GM12878 (cell line): ENCODE results near the gene TNXB.
"Not testable (repeated sequence)": the region's sequence is repeated elsewhere in the genome, so short reads cannot be mapped to it uniquely, and the experiment has no call there.

Experiments
- CTCF ChIP-seq, 3 experiments: IDR thresholded peaks in 2 of 3; conservative IDR thresholded peaks in 1 of 3; 2 replicates each; pipeline ENCODE4 v1.5.1; 2011; ENCODE audit warnings: low read depth in 3 of 3, low read length in 3 of 3, mild to moderate bottlenecking in 3 of 3, control low read depth in 2 of 3, moderate library complexity in 2 of 3, inconsistent platforms in 1 of 3, mixed read lengths in 1 of 3; ENCODE audit not compliant: control insufficient read depth in 2 of 3, insufficient read depth in 1 of 3; ENCODE audit errors: extremely low read depth in 1 of 3
- MYC ChIP-seq: IDR thresholded peaks from 2 replicates; pipeline ENCODE4 v1.6.1; 2011; ENCODE audit warnings: mild to moderate bottlenecking, low read length, moderate library complexity, inconsistent platforms; ENCODE audit not compliant: insufficient read depth, insufficient replicate concordance, insufficient read length, severe bottlenecking
- POLR2A ChIP-seq: IDR thresholded peaks from 2 replicates; pipeline ENCODE4 v1.6.1; 2011; ENCODE audit warnings: low read depth, mild to moderate bottlenecking, low read length
- POLR2AphosphoS5 ChIP-seq: IDR thresholded peaks from 2 replicates; pipeline ENCODE4 v1.6.1; 2011; ENCODE audit warnings: mild to moderate bottlenecking, low read length, inconsistent platforms
- ZNF592 ChIP-seq: fragments of 450-650 bp; IDR thresholded peaks from 2 replicates; pipeline ENCODE4 v1.6.1; 2017; ENCODE audit warnings: mild to moderate bottlenecking, moderate library complexity

GRCh38 chr6:32100251-32100650, 8.9 kb downstream of the TNXB start:
- not testable (repeated sequence) for TF ChIP-seq POLR2A; MYC; CTCF (IDR thresholded peaks at IDR 0.05 in 2 of 3, conservative IDR thresholded peaks at IDR 0.05 in 1 of 3; ENCODE audit: control insufficient read depth in 2 of 3, extremely low read depth in 1 of 3, insufficient read depth in 1 of 3, low read depth in 3 of 3, low read length in 3 of 3); POLR2AphosphoS5; ZNF592
